Cardiac septum (tissue), 1 donor: ENCODE data around the gene ANKRD22. TPM values are rescaled to one million over a fixed set of nuclear protein-coding genes. Genes with fewer than 3 reads are reported as not detected.

ENCODE experiments used
- DNase-seq: peaks from one replicate; pipeline ENCODE4 v3.0.0-alpha.2; 2020; ENCODE audit warnings: low spot score
- intact Hi-C: fragments of 100-400 bp; cut with DNase I; formaldehyde crosslinking; loops from one replicate; pipeline ENCODE4 v1.14.0; 2022
- total RNA-seq: library from RNA; stranded (reverse); fragmentation: NEBNext Ultra II Directional; extraction: Animal tissue kit (Norgen Biotek cat#: 25700); gene quantifications from one replicate; pipeline ENCODE4 v1.2.1, GENCODE V29; 2021
- donor health status: DM: no; HTN: no; CAD: no.

Gene ANKRD22
- total RNA-seq, 1 donor from 2014 or later: 0.13 TPM

GRCh38 chr10:88810196-88810961 lies 41.3 kb downstream of the ANKRD22 start:
- no peak for DNase-seq
- intact Hi-C loops: no loop called here

GRCh38 chr10:88809621-88810020 lies 42.0 kb downstream of the ANKRD22 start:
- DNase-seq: no peak
- intact Hi-C loops: no loop called here

- intact Hi-C loops: no loop called here
- DNase-seq: no peak
These were observed 45.7 kb downstream of the ANKRD22 start for GRCh38 chr10:88805924-88806323.

GRCh38 chr10:88805361-88805760 lies 46.3 kb downstream of the ANKRD22 start:
- intact Hi-C loops: no loop called here
- no peak for DNase-seq

- no peak for DNase-seq
- intact Hi-C loops: no loop called here
These were observed 47.4 kb downstream of the ANKRD22 start for GRCh38 chr10:88804083-88804812.

GRCh38 chr10:88803641-88804040 lies 48.0 kb downstream of the ANKRD22 start:
- intact Hi-C loops: no loop called here
- no peak for DNase-seq

- intact Hi-C loops: no loop called here
- no peak for DNase-seq
These were observed 48.9 kb downstream of the ANKRD22 start, which contains the start of gene LIPM for GRCh38 chr10:88802523-88803285. LIPM (plus strand) TSS chr10:88802730; CDS start chr10:88802897, 167 bp downstream.

GRCh38 chr10:88800152-88801125 lies 51.2 kb downstream of the ANKRD22 start:
- no peak for DNase-seq
- intact Hi-C loops: no loop called here

- intact Hi-C loops: no loop called here
These were observed 56.9 kb downstream of the ANKRD22 start for GRCh38 chr10:88794731-88795130.

GRCh38 chr10:88793712-88794299 lies 57.8 kb downstream of the ANKRD22 start:
- intact Hi-C loops: no loop called here
- DNase-seq: no peak

More at GRCh38 chr10:88794731-88795130, 56.9 kb downstream of the ANKRD22 start:
- DNase-seq: no peak

GRCh38 chr10:88792661-88793060 lies 59.0 kb downstream of the ANKRD22 start:
- DNase-seq: peak; percentile 78
- intact Hi-C loops: no loop called here

- intact Hi-C loops: no loop called here
- no peak for DNase-seq
These were observed 59.7 kb downstream of the ANKRD22 start for GRCh38 chr10:88791924-88792323.

- no peak for DNase-seq
- intact Hi-C loops: no loop called here
These were observed 62.7 kb downstream of the ANKRD22 start for GRCh38 chr10:88788924-88789323.

GRCh38 chr10:88787463-88787862 lies 64.2 kb downstream of the ANKRD22 start:
- intact Hi-C loops: no loop called here
- no peak for DNase-seq

GRCh38 chr10:88786032-88786770 lies 65.4 kb downstream of the ANKRD22 start:
- intact Hi-C loops: no loop called here
- no peak for DNase-seq

- intact Hi-C loops: no loop called here
- no peak for DNase-seq
These were observed 67.9 kb downstream of the ANKRD22 start for GRCh38 chr10:88783724-88784123.

- DNase-seq: no peak
- intact Hi-C loops: no loop called here
These were observed 69.4 kb downstream of the ANKRD22 start for GRCh38 chr10:88782222-88782621.

- DNase-seq: no peak
- intact Hi-C loops: no loop called here
These were observed 70.4 kb downstream of the ANKRD22 start for GRCh38 chr10:88781206-88781605.
